WTC11 (cell line): ENCODE measurements around the gene VPS41. TPM values are rescaled to one million over a fixed set of nuclear protein-coding genes. Genes with fewer than 3 reads are reported as not detected.

Source experiments
- ATAC-seq: fragments of 200-7000 bp; cut with Tn5 transposase; 2 replicates; pipeline ENCODE4 v1.10.0; 2021; ENCODE audit warnings: mild to moderate bottlenecking, moderate library complexity
- CTCF ChIA-PET: fragments of 300-600 bp; sonication (Branson Sonifier 250); formaldehyde crosslinking; loops from one replicate; lab custom pipeline; 2021; ENCODE audit warnings: antibody characterized with exemption; lab: Charles Lee
- POLR2A ChIA-PET: fragments of 350-600 bp; sonication (Branson Sonifier 250); formaldehyde crosslinking; loops from one replicate; lab custom pipeline; 2021; ENCODE audit warnings: antibody characterized with exemption; lab: Charles Lee
- DNase-seq: peaks from one replicate; pipeline ENCODE4 v3.0.0; 2021; ENCODE audit warnings: low spot score
- H3K27ac Mint-ChIP-seq: 2 replicates; pipeline ENCODE4 v1.8.0; 2021; ENCODE audit warnings: mixed read lengths
- H3K27me3 Mint-ChIP-seq: 2 replicates; pipeline ENCODE4 v1.8.0; 2021; ENCODE audit warnings: low read depth, mild to moderate bottlenecking, moderate library complexity, mixed read lengths
- H3K36me3 Mint-ChIP-seq: 2 replicates; pipeline ENCODE4 v1.8.0; 2021; ENCODE audit warnings: mixed read lengths
- H3K4me1 Mint-ChIP-seq: 2 replicates; pipeline ENCODE4 v1.8.0; 2022; ENCODE audit warnings: mixed read lengths
- H3K4me3 Mint-ChIP-seq: 2 replicates; pipeline ENCODE4 v1.8.0; 2021; ENCODE audit warnings: mild to moderate bottlenecking, moderate library complexity, mixed read lengths
- H3K9me3 Mint-ChIP-seq: 2 replicates; pipeline ENCODE4 v1.8.0; 2021; ENCODE audit warnings: mixed read lengths
- CBFB ChIP-seq: sonication (generic); formaldehyde crosslinking; IDR thresholded peaks from 2 replicates; pipeline ENCODE4 v1.8.1; 2022; ENCODE audit warnings: mild to moderate bottlenecking, low read depth, missing genetic modification reagents
- FOXJ3 ChIP-seq: sonication (generic); formaldehyde crosslinking; IDR thresholded peaks from 2 replicates; pipeline ENCODE4 v1.9.0; 2021; ENCODE audit warnings: missing genetic modification reagents, mild to moderate bottlenecking, borderline replicate concordance
- GTF2I ChIP-seq: fragments of 250-450 bp; sonication (Bioruptor Pico); conservative IDR thresholded peaks from 2 replicates; pipeline ENCODE4 v1.4.0; 2021; ENCODE audit warnings: mild to moderate bottlenecking
- IRF2 ChIP-seq: sonication (generic); formaldehyde crosslinking; IDR thresholded peaks from 2 replicates; pipeline ENCODE4 v1.8.0; 2022; ENCODE audit warnings: low read depth, missing genetic modification reagents, borderline replicate concordance
- JAZF1 ChIP-seq: fragments of 250-450 bp; sonication (Bioruptor Pico); IDR thresholded peaks from 2 replicates; pipeline ENCODE4 v1.9.0; 2021; ENCODE audit warnings: moderate library complexity, mild to moderate bottlenecking, inconsistent platforms
- OVOL2 ChIP-seq: fragments of 250-450 bp; sonication (Bioruptor Pico); IDR thresholded peaks from 2 replicates; pipeline ENCODE4 v1.9.0; 2021; ENCODE audit warnings: mild to moderate bottlenecking, borderline replicate concordance
- TEAD4 ChIP-seq: sonication (generic); formaldehyde crosslinking; IDR thresholded peaks from 2 replicates; pipeline ENCODE4 v1.8.0; 2022; ENCODE audit warnings: mild to moderate bottlenecking, missing genetic modification reagents
- ZNF416 ChIP-seq: fragments of 250-450 bp; sonication (Bioruptor Pico); IDR thresholded peaks from 2 replicates; pipeline ENCODE4 v1.9.0; 2021; ENCODE audit warnings: mild to moderate bottlenecking, inconsistent platforms
- ZNF671 ChIP-seq: fragments of 250-450 bp; sonication (Bioruptor Pico); IDR thresholded peaks from 2 replicates; pipeline ENCODE4 v1.8.0; 2021; ENCODE audit warnings: mild to moderate bottlenecking
- total RNA-seq: library from RNA; stranded (reverse); gene quantifications from 3 replicates; pipeline ENCODE4 v1.2.3, GENCODE V29; 2021
- TF ChIP-seq, protein P1 (sequence below): sonication (generic); formaldehyde crosslinking; IDR thresholded peaks from 2 replicates; pipeline ENCODE4 v1.8.1; 2023; ENCODE audit warnings: mild to moderate bottlenecking, missing genetic modification reagents, borderline replicate concordance
- TF ChIP-seq, protein P2 (sequence below): sonication (generic); formaldehyde crosslinking; conservative IDR thresholded peaks from 2 replicates; pipeline ENCODE4 v1.8.1; 2022; ENCODE audit warnings: mild to moderate bottlenecking, missing genetic modification reagents
- TF ChIP-seq, protein P3 (sequence below): fragments of 200-600 bp; IDR thresholded peaks from 2 replicates; pipeline ENCODE4 v1.8.0; 2022; ENCODE audit warnings: antibody characterized with exemption
- TF ChIP-seq, protein P4 (sequence below): fragments of 250-450 bp; sonication (Bioruptor Pico); IDR thresholded peaks from 2 replicates; pipeline ENCODE4 v1.9.0; 2021; ENCODE audit warnings: moderate library complexity, mild to moderate bottlenecking, inconsistent platforms, borderline replicate concordance
- TF ChIP-seq, protein P5 (sequence below): sonication (generic); formaldehyde crosslinking; IDR thresholded peaks from 2 replicates; pipeline ENCODE4 v1.8.1; 2022; ENCODE audit warnings: low read depth, missing genetic modification reagents, borderline replicate concordance
- TF ChIP-seq, protein P6 (sequence below): sonication (generic); formaldehyde crosslinking; IDR thresholded peaks from 2 replicates; pipeline ENCODE4 v1.8.1; 2022; ENCODE audit warnings: missing genetic modification reagents, borderline replicate concordance
- TF ChIP-seq, protein P7 (sequence below): fragments of 250-450 bp; sonication (Bioruptor Pico); IDR thresholded peaks from 2 replicates; pipeline ENCODE4 v1.9.0; 2021; ENCODE audit warnings: mild to moderate bottlenecking, borderline replicate concordance
- TF ChIP-seq, protein P8 (sequence below): sonication (generic); formaldehyde crosslinking; IDR thresholded peaks from 2 replicates; pipeline ENCODE4 v1.8.1; 2022; ENCODE audit warnings: low read depth, mild to moderate bottlenecking, moderate library complexity, missing genetic modification reagents, borderline replicate concordance
- TF ChIP-seq, protein P9 (sequence below): sonication (generic); formaldehyde crosslinking; IDR thresholded peaks from 2 replicates; pipeline ENCODE4 v1.8.0; 2022; ENCODE audit warnings: mild to moderate bottlenecking, missing genetic modification reagents

Gene VPS41
- total RNA-seq, 1 experiment from 2014 or later, result 50.3 TPM

DNA sequence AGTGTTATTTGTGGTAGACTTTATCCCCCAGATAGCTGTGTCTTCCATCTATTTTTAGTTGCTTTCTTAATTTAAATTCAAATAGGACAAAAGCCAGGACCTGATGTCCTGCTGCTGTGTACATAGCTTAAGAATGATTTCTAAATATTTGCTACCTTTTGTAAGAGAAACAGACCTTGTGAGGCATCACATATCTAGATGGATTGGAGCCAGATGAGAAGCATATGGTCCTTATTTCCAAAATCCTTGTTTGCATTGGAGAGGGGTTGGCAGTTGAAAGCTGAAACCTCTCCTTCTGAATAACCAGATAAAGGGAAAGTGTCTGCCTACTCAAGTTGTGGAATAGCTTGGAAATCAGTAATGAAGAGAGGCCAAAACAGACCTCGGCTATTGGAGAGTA lies 227.1 kb downstream of the VPS41 start (continued):
- TF ChIP-seq ZNF671 (no peak), OVOL2 (CRISPR knock-in tag) (no peak)
- TF ChIP-seq, protein P1, sequence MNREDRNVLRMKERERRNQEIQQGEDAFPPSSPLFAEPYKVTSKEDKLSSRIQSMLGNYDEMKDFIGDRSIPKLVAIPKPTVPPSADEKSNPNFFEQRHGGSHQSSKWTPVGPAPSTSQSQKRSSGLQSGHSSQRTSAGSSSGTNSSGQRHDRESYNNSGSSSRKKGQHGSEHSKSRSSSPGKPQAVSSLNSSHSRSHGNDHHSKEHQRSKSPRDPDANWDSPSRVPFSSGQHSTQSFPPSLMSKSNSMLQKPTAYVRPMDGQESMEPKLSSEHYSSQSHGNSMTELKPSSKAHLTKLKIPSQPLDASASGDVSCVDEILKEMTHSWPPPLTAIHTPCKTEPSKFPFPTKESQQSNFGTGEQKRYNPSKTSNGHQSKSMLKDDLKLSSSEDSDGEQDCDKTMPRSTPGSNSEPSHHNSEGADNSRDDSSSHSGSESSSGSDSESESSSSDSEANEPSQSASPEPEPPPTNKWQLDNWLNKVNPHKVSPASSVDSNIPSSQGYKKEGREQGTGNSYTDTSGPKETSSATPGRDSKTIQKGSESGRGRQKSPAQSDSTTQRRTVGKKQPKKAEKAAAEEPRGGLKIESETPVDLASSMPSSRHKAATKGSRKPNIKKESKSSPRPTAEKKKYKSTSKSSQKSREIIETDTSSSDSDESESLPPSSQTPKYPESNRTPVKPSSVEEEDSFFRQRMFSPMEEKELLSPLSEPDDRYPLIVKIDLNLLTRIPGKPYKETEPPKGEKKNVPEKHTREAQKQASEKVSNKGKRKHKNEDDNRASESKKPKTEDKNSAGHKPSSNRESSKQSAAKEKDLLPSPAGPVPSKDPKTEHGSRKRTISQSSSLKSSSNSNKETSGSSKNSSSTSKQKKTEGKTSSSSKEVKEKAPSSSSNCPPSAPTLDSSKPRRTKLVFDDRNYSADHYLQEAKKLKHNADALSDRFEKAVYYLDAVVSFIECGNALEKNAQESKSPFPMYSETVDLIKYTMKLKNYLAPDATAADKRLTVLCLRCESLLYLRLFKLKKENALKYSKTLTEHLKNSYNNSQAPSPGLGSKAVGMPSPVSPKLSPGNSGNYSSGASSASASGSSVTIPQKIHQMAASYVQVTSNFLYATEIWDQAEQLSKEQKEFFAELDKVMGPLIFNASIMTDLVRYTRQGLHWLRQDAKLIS (CRISPR knock-in tag), result no peak
- TF ChIP-seq, protein P2, sequence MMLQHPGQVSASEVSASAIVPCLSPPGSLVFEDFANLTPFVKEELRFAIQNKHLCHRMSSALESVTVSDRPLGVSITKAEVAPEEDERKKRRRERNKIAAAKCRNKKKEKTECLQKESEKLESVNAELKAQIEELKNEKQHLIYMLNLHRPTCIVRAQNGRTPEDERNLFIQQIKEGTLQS, result no peak

DNA sequence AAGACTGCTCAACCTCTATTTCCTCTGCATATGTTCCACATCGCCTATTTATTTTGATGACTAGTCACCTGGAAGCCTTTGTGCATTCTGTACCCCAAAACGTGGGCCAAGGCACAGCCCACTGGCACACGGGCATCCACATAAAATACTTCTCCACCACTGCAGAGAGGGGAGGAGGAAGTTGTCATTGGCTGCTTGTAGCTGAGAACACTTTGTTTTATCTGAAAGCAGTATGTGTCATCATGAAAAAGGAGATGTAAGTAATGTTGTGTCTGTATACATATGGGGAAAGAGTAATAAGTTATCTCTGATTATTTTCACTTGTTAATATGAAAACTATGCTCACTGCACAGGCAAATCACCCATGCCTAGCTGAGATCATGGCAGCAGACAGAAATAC lies 229.6 kb downstream of the VPS41 start:
- POLR2A ChIA-PET, result no interaction called here
- ATAC-seq (no peak), DNase-seq (no peak)
- TF ChIP-seq, protein P3, sequence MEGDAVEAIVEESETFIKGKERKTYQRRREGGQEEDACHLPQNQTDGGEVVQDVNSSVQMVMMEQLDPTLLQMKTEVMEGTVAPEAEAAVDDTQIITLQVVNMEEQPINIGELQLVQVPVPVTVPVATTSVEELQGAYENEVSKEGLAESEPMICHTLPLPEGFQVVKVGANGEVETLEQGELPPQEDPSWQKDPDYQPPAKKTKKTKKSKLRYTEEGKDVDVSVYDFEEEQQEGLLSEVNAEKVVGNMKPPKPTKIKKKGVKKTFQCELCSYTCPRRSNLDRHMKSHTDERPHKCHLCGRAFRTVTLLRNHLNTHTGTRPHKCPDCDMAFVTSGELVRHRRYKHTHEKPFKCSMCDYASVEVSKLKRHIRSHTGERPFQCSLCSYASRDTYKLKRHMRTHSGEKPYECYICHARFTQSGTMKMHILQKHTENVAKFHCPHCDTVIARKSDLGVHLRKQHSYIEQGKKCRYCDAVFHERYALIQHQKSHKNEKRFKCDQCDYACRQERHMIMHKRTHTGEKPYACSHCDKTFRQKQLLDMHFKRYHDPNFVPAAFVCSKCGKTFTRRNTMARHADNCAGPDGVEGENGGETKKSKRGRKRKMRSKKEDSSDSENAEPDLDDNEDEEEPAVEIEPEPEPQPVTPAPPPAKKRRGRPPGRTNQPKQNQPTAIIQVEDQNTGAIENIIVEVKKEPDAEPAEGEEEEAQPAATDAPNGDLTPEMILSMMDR, result no peak
- no peak for TF ChIP-seq TEAD4
- TF ChIP-seq IRF2, result no peak
- TF ChIP-seq CBFB, result no peak
- TF ChIP-seq, protein P4, sequence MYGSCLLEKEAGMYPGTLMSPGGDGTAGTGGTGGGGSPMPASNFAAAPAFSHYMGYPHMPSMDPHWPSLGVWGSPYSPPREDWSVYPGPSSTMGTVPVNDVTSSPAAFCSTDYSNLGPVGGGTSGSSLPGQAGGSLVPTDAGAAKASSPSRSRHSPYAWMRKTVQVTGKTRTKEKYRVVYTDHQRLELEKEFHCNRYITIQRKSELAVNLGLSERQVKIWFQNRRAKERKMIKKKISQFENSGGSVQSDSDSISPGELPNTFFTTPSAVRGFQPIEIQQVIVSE (CRISPR knock-in tag), result no peak
- TF ChIP-seq, protein P5, sequence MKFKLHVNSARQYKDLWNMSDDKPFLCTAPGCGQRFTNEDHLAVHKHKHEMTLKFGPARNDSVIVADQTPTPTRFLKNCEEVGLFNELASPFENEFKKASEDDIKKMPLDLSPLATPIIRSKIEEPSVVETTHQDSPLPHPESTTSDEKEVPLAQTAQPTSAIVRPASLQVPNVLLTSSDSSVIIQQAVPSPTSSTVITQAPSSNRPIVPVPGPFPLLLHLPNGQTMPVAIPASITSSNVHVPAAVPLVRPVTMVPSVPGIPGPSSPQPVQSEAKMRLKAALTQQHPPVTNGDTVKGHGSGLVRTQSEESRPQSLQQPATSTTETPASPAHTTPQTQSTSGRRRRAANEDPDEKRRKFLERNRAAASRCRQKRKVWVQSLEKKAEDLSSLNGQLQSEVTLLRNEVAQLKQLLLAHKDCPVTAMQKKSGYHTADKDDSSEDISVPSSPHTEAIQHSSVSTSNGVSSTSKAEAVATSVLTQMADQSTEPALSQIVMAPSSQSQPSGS (CRISPR knock-in tag), result no peak
- TF ChIP-seq JAZF1 (CRISPR knock-in tag), result no peak
- TF ChIP-seq, protein P6, sequence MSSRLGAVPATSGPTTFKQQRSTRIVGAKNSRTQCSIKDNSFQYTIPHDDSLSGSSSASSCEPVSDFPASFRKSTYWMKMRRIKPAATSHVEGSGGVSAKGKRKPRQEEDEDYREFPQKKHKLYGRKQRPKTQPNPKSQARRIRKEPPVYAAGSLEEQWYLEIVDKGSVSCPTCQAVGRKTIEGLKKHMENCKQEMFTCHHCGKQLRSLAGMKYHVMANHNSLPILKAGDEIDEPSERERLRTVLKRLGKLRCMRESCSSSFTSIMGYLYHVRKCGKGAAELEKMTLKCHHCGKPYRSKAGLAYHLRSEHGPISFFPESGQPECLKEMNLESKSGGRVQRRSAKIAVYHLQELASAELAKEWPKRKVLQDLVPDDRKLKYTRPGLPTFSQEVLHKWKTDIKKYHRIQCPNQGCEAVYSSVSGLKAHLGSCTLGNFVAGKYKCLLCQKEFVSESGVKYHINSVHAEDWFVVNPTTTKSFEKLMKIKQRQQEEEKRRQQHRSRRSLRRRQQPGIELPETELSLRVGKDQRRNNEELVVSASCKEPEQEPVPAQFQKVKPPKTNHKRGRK (CRISPR knock-in tag), result no peak
- TF ChIP-seq, protein P7, sequence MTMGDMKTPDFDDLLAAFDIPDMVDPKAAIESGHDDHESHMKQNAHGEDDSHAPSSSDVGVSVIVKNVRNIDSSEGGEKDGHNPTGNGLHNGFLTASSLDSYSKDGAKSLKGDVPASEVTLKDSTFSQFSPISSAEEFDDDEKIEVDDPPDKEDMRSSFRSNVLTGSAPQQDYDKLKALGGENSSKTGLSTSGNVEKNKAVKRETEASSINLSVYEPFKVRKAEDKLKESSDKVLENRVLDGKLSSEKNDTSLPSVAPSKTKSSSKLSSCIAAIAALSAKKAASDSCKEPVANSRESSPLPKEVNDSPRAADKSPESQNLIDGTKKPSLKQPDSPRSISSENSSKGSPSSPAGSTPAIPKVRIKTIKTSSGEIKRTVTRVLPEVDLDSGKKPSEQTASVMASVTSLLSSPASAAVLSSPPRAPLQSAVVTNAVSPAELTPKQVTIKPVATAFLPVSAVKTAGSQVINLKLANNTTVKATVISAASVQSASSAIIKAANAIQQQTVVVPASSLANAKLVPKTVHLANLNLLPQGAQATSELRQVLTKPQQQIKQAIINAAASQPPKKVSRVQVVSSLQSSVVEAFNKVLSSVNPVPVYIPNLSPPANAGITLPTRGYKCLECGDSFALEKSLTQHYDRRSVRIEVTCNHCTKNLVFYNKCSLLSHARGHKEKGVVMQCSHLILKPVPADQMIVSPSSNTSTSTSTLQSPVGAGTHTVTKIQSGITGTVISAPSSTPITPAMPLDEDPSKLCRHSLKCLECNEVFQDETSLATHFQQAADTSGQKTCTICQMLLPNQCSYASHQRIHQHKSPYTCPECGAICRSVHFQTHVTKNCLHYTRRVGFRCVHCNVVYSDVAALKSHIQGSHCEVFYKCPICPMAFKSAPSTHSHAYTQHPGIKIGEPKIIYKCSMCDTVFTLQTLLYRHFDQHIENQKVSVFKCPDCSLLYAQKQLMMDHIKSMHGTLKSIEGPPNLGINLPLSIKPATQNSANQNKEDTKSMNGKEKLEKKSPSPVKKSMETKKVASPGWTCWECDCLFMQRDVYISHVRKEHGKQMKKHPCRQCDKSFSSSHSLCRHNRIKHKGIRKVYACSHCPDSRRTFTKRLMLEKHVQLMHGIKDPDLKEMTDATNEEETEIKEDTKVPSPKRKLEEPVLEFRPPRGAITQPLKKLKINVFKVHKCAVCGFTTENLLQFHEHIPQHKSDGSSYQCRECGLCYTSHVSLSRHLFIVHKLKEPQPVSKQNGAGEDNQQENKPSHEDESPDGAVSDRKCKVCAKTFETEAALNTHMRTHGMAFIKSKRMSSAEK (CRISPR knock-in tag), result no peak
- TF ChIP-seq GTF2I (CRISPR knock-in tag), result no peak
- no peak for TF ChIP-seq ZNF416 (CRISPR knock-in tag)
- TF ChIP-seq, protein P8, sequence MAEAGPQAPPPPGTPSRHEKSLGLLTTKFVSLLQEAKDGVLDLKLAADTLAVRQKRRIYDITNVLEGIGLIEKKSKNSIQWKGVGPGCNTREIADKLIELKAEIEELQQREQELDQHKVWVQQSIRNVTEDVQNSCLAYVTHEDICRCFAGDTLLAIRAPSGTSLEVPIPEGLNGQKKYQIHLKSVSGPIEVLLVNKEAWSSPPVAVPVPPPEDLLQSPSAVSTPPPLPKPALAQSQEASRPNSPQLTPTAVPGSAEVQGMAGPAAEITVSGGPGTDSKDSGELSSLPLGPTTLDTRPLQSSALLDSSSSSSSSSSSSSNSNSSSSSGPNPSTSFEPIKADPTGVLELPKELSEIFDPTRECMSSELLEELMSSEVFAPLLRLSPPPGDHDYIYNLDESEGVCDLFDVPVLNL (CRISPR knock-in tag), result no peak
- no peak for TF ChIP-seq FOXJ3
- TF ChIP-seq, protein P9, sequence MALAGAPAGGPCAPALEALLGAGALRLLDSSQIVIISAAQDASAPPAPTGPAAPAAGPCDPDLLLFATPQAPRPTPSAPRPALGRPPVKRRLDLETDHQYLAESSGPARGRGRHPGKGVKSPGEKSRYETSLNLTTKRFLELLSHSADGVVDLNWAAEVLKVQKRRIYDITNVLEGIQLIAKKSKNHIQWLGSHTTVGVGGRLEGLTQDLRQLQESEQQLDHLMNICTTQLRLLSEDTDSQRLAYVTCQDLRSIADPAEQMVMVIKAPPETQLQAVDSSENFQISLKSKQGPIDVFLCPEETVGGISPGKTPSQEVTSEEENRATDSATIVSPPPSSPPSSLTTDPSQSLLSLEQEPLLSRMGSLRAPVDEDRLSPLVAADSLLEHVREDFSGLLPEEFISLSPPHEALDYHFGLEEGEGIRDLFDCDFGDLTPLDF (CRISPR knock-in tag), result no peak
- Mint-ChIP-seq H3K4me1 (peaks cover 15% of the 10 kb centered on the region), H3K9me3 (peaks cover under 1% of the 10 kb centered on the region; the same call in 1 of the 2 replicates), H3K36me3 (no peaks in the 10 kb centered on the region), H3K27me3 (no peaks in the 10 kb centered on the region; the same call in 1 of the 2 replicates), H3K27ac (no peak overlapping the region), H3K4me3 (no peak overlapping the region)
- CTCF ChIA-PET, result interaction anchor here (1.4 kb wide), 1 partner anchor 245 kb away, joined by 3 read pairs; no protein-coding TSS in a partner anchor
